ENCODE results near the gene ILKAP. TPM values are rescaled to one million over a fixed set of nuclear protein-coding genes. Genes with fewer than 3 reads are reported as not detected.
A peak's percentile ranks its signal among the peaks of the same experiment; 100 is the strongest.

ILKAP gene
- total RNA-seq, 1 donor from 2014 or later: 25.0 TPM

- FAIRE-seq (no peak), DNase-seq (ENCODE audit: low read depth) (no peak)
- Histone ChIP-seq H3K36me3 (ENCODE audit: control insufficient read depth, insufficient read depth, low read length) (no peaks in the 10 kb centered on the region), H3K27me3 (ENCODE audit: control insufficient read depth, insufficient read depth, low read length) (no peaks in the 10 kb centered on the region), H3K4me3 (ENCODE audit: low read depth, low read length) (no peak overlapping the region)
- no peak for TF ChIP-seq CTCF (IDR thresholded peaks at IDR 0.05; ENCODE audit: insufficient read depth, low read length, severe bottlenecking)
Measured at GRCh38 chr2:238145046-238145445, 58.4 kb downstream of the ILKAP start.

GRCh38 chr2:238144262-238144661 is 59.2 kb downstream of the ILKAP start:
- no peak for FAIRE-seq
- TF ChIP-seq CTCF (IDR thresholded peaks at IDR 0.05; ENCODE audit: insufficient read depth, low read length, severe bottlenecking): no peak
- H3K27me3 ChIP-seq (ENCODE audit: control insufficient read depth, insufficient read depth, low read length): no peaks in the 10 kb centered on the region

GRCh38 chr2:238143239-238143951 is 60.1 kb downstream of the ILKAP start:
- DNase-seq (ENCODE audit: low read depth) (peak; percentile 70), FAIRE-seq (no peak)
- H3K4me3 ChIP-seq (ENCODE audit: low read depth, low read length): no peak overlapping the region
- H3K27me3 ChIP-seq (ENCODE audit: control insufficient read depth, insufficient read depth, low read length): no peaks in the 10 kb centered on the region
- no peak for TF ChIP-seq CTCF (IDR thresholded peaks at IDR 0.05; ENCODE audit: insufficient read depth, low read length, severe bottlenecking)
- no peaks in the 10 kb centered on the region for H3K36me3 ChIP-seq (ENCODE audit: control insufficient read depth, insufficient read depth, low read length)

More at GRCh38 chr2:238144262-238144661, 59.2 kb downstream of the ILKAP start:
- Histone ChIP-seq H3K36me3 (ENCODE audit: control insufficient read depth, insufficient read depth, low read length) (no peaks in the 10 kb centered on the region), H3K4me3 (ENCODE audit: low read depth, low read length) (no peak overlapping the region)
- no peak for DNase-seq (ENCODE audit: low read depth)

GRCh38 chr2:238142382-238143205 is 60.9 kb downstream of the ILKAP start:
- no peak for FAIRE-seq
- Histone ChIP-seq H3K4me3 (ENCODE audit: low read depth, low read length) (no peak overlapping the region), H3K36me3 (ENCODE audit: control insufficient read depth, insufficient read depth, low read length) (no peaks in the 10 kb centered on the region), H3K27me3 (ENCODE audit: control insufficient read depth, insufficient read depth, low read length) (no peaks in the 10 kb centered on the region)
- peak; percentile 67 for DNase-seq (ENCODE audit: low read depth)
- TF ChIP-seq CTCF (IDR thresholded peaks at IDR 0.05; ENCODE audit: insufficient read depth, low read length, severe bottlenecking): no peak

GRCh38 chr2:238141541-238142318 is 61.8 kb downstream of the ILKAP start:
- TF ChIP-seq CTCF (IDR thresholded peaks at IDR 0.05; ENCODE audit: insufficient read depth, low read length, severe bottlenecking): no peak
- Histone ChIP-seq H3K36me3 (ENCODE audit: control insufficient read depth, insufficient read depth, low read length) (no peaks in the 10 kb centered on the region), H3K27me3 (ENCODE audit: control insufficient read depth, insufficient read depth, low read length) (no peaks in the 10 kb centered on the region), H3K4me3 (ENCODE audit: low read depth, low read length) (no peak overlapping the region)
- peak; percentile 7 for FAIRE-seq
- DNase-seq (ENCODE audit: low read depth): peak; percentile 65
